ENCODE measurements around the gene NANOS1. TPM values are rescaled to one million over a fixed set of nuclear protein-coding genes. Genes with fewer than 3 reads are reported as not detected.

NANOS1 gene
- total RNA-seq, 2 experiments from 2014 or later: 3.6 to 7.5 TPM

- intact Hi-C loops (cut with micrococcal nuclease; ENCODE audit: unreplicated experiment): no loop called here
- TF ChIP-seq CTCF (conservative IDR thresholded peaks at IDR 0.05; ENCODE audit: low read length) (no peak), EZH2phosphoT487 (IDR thresholded peaks at IDR 0.05; ENCODE audit: borderline replicate concordance, low read depth, low read length) (no peak)
- H3K4me2 ChIP-seq (ENCODE audit: low read length): no peak overlapping the region
- peaks cover 78% of the 10 kb centered on the region for H3K79me2 ChIP-seq (ENCODE audit: insufficient read depth, low read depth, low read length)
- no peak overlapping the region for H3K4me3 ChIP-seq (ENCODE audit: low read depth, low read length, poor library complexity, severe bottlenecking)
- H3K4me1 ChIP-seq (ENCODE audit: insufficient read depth, low read length, poor library complexity, severe bottlenecking): peaks cover 14% of the 10 kb centered on the region
- POLR2A ChIA-PET: interaction anchor here (1.1 kb wide), 1 partner anchor 22 kb away, joined by 3 read pairs; no protein-coding TSS in a partner anchor
- no TSS peak for BruUV-seq (replicated peaks)
- no peak for DNase-seq (ENCODE audit: low spot score)
- CTCF ChIA-PET (ENCODE audit: unreplicated experiment): interaction anchor here (0.6 kb wide), 1 partner anchor 15 kb away, joined by 3 read pairs; no protein-coding TSS in a partner anchor
- no peak overlapping the region for H3K27ac ChIP-seq (ENCODE audit: low read depth, low read length, poor library complexity, severe bottlenecking)
- no peak overlapping the region for H2AFZ ChIP-seq (ENCODE audit: low read length)
- H3K36me3 ChIP-seq (ENCODE audit: insufficient read depth, low read length): peaks cover 100% of the 10 kb centered on the region
- H3K9me2 ChIP-seq (ENCODE audit: insufficient read depth, low read length): no peaks in the 10 kb centered on the region
- H4K20me1 ChIP-seq (ENCODE audit: insufficient read depth, low read length): peaks cover 14% of the 10 kb centered on the region; the same call in 1 of the 2 replicates
- no peaks in the 10 kb centered on the region for H3K9me3 ChIP-seq (ENCODE audit: low read length)
Observed at GRCh38 chr10:119051775-119052174, 22.3 kb downstream of the NANOS1 start.

- Histone ChIP-seq H3K79me2 (ENCODE audit: insufficient read depth, low read depth, low read length) (peaks cover 64% of the 10 kb centered on the region), H3K4me2 (ENCODE audit: low read length) (no peak overlapping the region), H3K9me2 (ENCODE audit: insufficient read depth, low read length) (no peaks in the 10 kb centered on the region), H4K20me1 (ENCODE audit: insufficient read depth, low read length) (peaks cover 10% of the 10 kb centered on the region; the same call in 1 of the 2 replicates), H2AFZ (ENCODE audit: low read length) (no peak overlapping the region), H3K27ac (ENCODE audit: low read depth, low read length, poor library complexity, severe bottlenecking) (no peak overlapping the region), H3K4me1 (ENCODE audit: insufficient read depth, low read length, poor library complexity, severe bottlenecking) (no peaks in the 10 kb centered on the region), H3K9me3 (ENCODE audit: low read length) (no peaks in the 10 kb centered on the region), H3K36me3 (ENCODE audit: insufficient read depth, low read length) (peaks cover 100% of the 10 kb centered on the region), H3K4me3 (ENCODE audit: low read depth, low read length, poor library complexity, severe bottlenecking) (no peak overlapping the region)
- TF ChIP-seq CTCF (conservative IDR thresholded peaks at IDR 0.05; ENCODE audit: low read length) (no peak), EZH2phosphoT487 (IDR thresholded peaks at IDR 0.05; ENCODE audit: borderline replicate concordance, low read depth, low read length) (no peak)
- POLR2A ChIA-PET: no interaction called here
- intact Hi-C loops (cut with micrococcal nuclease; ENCODE audit: unreplicated experiment): no loop called here
- CTCF ChIA-PET (ENCODE audit: unreplicated experiment): no interaction called here
- no TSS peak for BruUV-seq (replicated peaks)
- DNase-seq (ENCODE audit: low spot score): no peak
Observed at GRCh38 chr10:119055472-119055871, 26.0 kb downstream of the NANOS1 start.

GRCh38 chr10:119058010-119058409 lies 28.5 kb downstream of the NANOS1 start:
- TF ChIP-seq EZH2phosphoT487 (IDR thresholded peaks at IDR 0.05; ENCODE audit: borderline replicate concordance, low read depth, low read length) (no peak), CTCF (conservative IDR thresholded peaks at IDR 0.05; ENCODE audit: low read length) (no peak)
- H3K9me3 ChIP-seq (ENCODE audit: low read length): no peaks in the 10 kb centered on the region

More at GRCh38 chr10:119058010-119058409, 28.5 kb downstream of the NANOS1 start:
- ChIA-PET CTCF (ENCODE audit: unreplicated experiment) (no interaction called here), POLR2A (interaction anchor here (0.6 kb wide), 1 partner anchor 69 kb away, joined by 3 read pairs; no protein-coding TSS in a partner anchor)
- H3K9me2 ChIP-seq (ENCODE audit: insufficient read depth, low read length): no peaks in the 10 kb centered on the region
- no peak overlapping the region for H2AFZ ChIP-seq (ENCODE audit: low read length)
- H3K79me2 ChIP-seq (ENCODE audit: insufficient read depth, low read depth, low read length): peaks cover 68% of the 10 kb centered on the region; the same call in 1 of the 2 replicates
- peaks cover 12% of the 10 kb centered on the region; the same call in 1 of the 2 replicates for H4K20me1 ChIP-seq (ENCODE audit: insufficient read depth, low read length)
- no peak overlapping the region for H3K27ac ChIP-seq (ENCODE audit: low read depth, low read length, poor library complexity, severe bottlenecking)
- no peak overlapping the region for H3K4me3 ChIP-seq (ENCODE audit: low read depth, low read length, poor library complexity, severe bottlenecking)
- no TSS peak for BruUV-seq (replicated peaks)
- intact Hi-C loops (cut with micrococcal nuclease; ENCODE audit: unreplicated experiment): no loop called here
- no peak for DNase-seq (ENCODE audit: low spot score)
- H3K4me1 ChIP-seq (ENCODE audit: insufficient read depth, low read length, poor library complexity, severe bottlenecking): peaks cover 9% of the 10 kb centered on the region
- H3K4me2 ChIP-seq (ENCODE audit: low read length): no peak overlapping the region
- peaks cover 100% of the 10 kb centered on the region for H3K36me3 ChIP-seq (ENCODE audit: insufficient read depth, low read length)

Measured in OCI-LY7 (cell line).